Ishikawa (cell line): ENCODE data around the gene ZNF691.

Experiments used
- CEBPB ChIP-seq: IDR thresholded peaks from 2 replicates; pipeline ENCODE4 v1.6.1; 2012
- EGR1 ChIP-seq: IDR thresholded peaks from 2 replicates; pipeline ENCODE4 v1.6.1; 2012
- EP300 ChIP-seq: IDR thresholded peaks from 2 replicates; pipeline ENCODE4 v1.6.1; 2012; ENCODE audit warnings: borderline replicate concordance
- NFIC ChIP-seq: IDR thresholded peaks from 2 replicates; pipeline ENCODE4 v1.6.1; 2012
- TAF1 ChIP-seq: IDR thresholded peaks from 2 replicates; pipeline ENCODE4 v1.6.1; 2012; ENCODE audit warnings: low read depth, mild to moderate bottlenecking
- YY1 ChIP-seq: IDR thresholded peaks from 2 replicates; pipeline ENCODE4 v1.6.1; 2012; ENCODE audit warnings: low read depth

GRCh38 chr1:42797979-42798378 lies 48.4 kb upstream of the ZNF691 start:
- TF ChIP-seq NFIC (no peak), TAF1 (no peak), EP300 (no peak), YY1 (no peak), CEBPB (no peak), EGR1 (no peak)
